PC-9 (cell line): Measurements from ENCODE around the gene GGPS1. TPM values are rescaled to one million over a fixed set of nuclear protein-coding genes. Genes with fewer than 3 reads are reported as not detected.

ENCODE experiments used
- BruUV-seq: library from RNA; stranded (reverse); fragments of 400-500 nt; replicated peaks from 2 replicates; lab custom pipeline; 2021; lab: Mats Ljungman, UMichigan
- CTCF ChIA-PET: fragments of 300-600 bp; sonication (Branson Sonifier 250); formaldehyde crosslinking; loops from one replicate; lab custom pipeline; 2022; ENCODE audit warnings: antibody characterized with exemption; lab: Charles Lee
- POLR2A ChIA-PET: fragments of 300-600 bp; sonication (Branson Sonifier 250); formaldehyde crosslinking; loops from one replicate; lab custom pipeline; 2022; ENCODE audit warnings: antibody characterized with exemption; ENCODE audit not compliant: unreplicated experiment; lab: Charles Lee
- DNase-seq, 2 experiments: peaks; one replicate each; pipeline versions ENCODE4 v3.0.0 to v3.0.0-alpha.2; 2015 to 2022; ENCODE audit warnings: mixed read lengths in 1 of 2
- H2AFZ ChIP-seq: fragments of 200-600 bp; sonication (generic); 2 replicates; pipeline ENCODE4 v1.8.1; 2017; ENCODE audit warnings: antibody characterized with exemption
- H3F3A ChIP-seq: fragments of 200-600 bp; sonication (generic); 2 replicates; pipeline ENCODE4 v1.8.1; 2017; ENCODE audit warnings: antibody characterized with exemption, mild to moderate bottlenecking, low read depth; ENCODE audit not compliant: insufficient read depth
- H3K27ac ChIP-seq: fragments of 200-600 bp; sonication (generic); 2 replicates; pipeline ENCODE4 v1.6.1; 2016; ENCODE audit warnings: mixed run types
- H3K27me3 ChIP-seq: fragments of 200-600 bp; sonication (generic); 2 replicates; pipeline ENCODE4 v1.6.1; 2016; ENCODE audit warnings: low read depth, mixed run types; ENCODE audit not compliant: insufficient read depth
- H3K36me3 ChIP-seq: fragments of 200-600 bp; sonication (generic); 2 replicates; pipeline ENCODE4 v1.6.1; 2016; ENCODE audit warnings: low read depth, mixed run types
- H3K4me1 ChIP-seq: fragments of 200-600 bp; sonication (generic); replicated peaks from 2 replicates; pipeline ENCODE4 v1.6.1; 2016; ENCODE audit warnings: mixed run types; ENCODE audit not compliant: insufficient read depth
- H3K4me2 ChIP-seq: fragments of 200-600 bp; sonication (generic); 2 replicates; pipeline ENCODE4 v1.6.1; 2017; ENCODE audit warnings: mixed run types
- H3K4me3 ChIP-seq: fragments of 200-600 bp; sonication (generic); 2 replicates; pipeline ENCODE4 v1.6.1; 2016; ENCODE audit warnings: mixed run types
- H3K79me2 ChIP-seq: fragments of 200-600 bp; sonication (generic); 2 replicates; pipeline ENCODE4 v1.6.1; 2017; ENCODE audit warnings: low read depth, mixed run types
- H3K9me2 ChIP-seq: fragments of 200-600 bp; sonication (generic); 2 replicates; pipeline ENCODE4 v1.8.1; 2017; ENCODE audit warnings: mild to moderate bottlenecking; ENCODE audit not compliant: insufficient read depth
- H3K9me3 ChIP-seq: fragments of 200-600 bp; sonication (generic); 2 replicates; pipeline ENCODE4 v1.8.1; 2016; ENCODE audit warnings: low read depth; ENCODE audit not compliant: insufficient read depth
- H4K20me1 ChIP-seq: fragments of 200-600 bp; sonication (generic); 2 replicates; pipeline ENCODE4 v1.8.1; 2017; ENCODE audit not compliant: insufficient read depth
- EZH2 ChIP-seq: fragments of 200-600 bp; sonication (generic); IDR thresholded peaks from 2 replicates; pipeline ENCODE4 v1.8.0; 2017; ENCODE audit warnings: antibody characterized with exemption, low read depth
- intact Hi-C: fragments of 100-400 bp; cut with micrococcal nuclease; formaldehyde crosslinking; loops from one replicate; pipeline ENCODE4 v1.10.0; 2022; ENCODE audit not compliant: unreplicated experiment
- total RNA-seq: library from RNA; stranded (reverse); gene quantifications from 2 replicates; pipeline ENCODE4 v1.2.3, GENCODE V29; 2021
- TF ChIP-seq, protein P1 (sequence below): fragments of 200-600 bp; sonication (generic); conservative IDR thresholded peaks from 2 replicates; pipeline ENCODE4 v1.6.1; 2017; ENCODE audit warnings: mixed run types, antibody characterized with exemption, mild to moderate bottlenecking, moderate library complexity

GGPS1 gene
- total RNA-seq, 1 experiment from 2014 or later: 61.7 TPM

- peaks cover 57% of the 10 kb centered on the region for H4K20me1 ChIP-seq
- 0 out of 2 replicates have a peak, but pooled peaks cover 14% of the 10 kb centered on the region for H3K4me1 ChIP-seq
- POLR2A ChIA-PET: no interaction called here
- CTCF ChIA-PET: no interaction called here
- TF ChIP-seq, protein P1, sequence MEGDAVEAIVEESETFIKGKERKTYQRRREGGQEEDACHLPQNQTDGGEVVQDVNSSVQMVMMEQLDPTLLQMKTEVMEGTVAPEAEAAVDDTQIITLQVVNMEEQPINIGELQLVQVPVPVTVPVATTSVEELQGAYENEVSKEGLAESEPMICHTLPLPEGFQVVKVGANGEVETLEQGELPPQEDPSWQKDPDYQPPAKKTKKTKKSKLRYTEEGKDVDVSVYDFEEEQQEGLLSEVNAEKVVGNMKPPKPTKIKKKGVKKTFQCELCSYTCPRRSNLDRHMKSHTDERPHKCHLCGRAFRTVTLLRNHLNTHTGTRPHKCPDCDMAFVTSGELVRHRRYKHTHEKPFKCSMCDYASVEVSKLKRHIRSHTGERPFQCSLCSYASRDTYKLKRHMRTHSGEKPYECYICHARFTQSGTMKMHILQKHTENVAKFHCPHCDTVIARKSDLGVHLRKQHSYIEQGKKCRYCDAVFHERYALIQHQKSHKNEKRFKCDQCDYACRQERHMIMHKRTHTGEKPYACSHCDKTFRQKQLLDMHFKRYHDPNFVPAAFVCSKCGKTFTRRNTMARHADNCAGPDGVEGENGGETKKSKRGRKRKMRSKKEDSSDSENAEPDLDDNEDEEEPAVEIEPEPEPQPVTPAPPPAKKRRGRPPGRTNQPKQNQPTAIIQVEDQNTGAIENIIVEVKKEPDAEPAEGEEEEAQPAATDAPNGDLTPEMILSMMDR: no peak
- TF ChIP-seq EZH2: no peak
- no peaks in the 10 kb centered on the region for H3K9me2 ChIP-seq
- H2AFZ ChIP-seq: no peak overlapping the region
- peaks cover 96% of the 10 kb centered on the region for H3K79me2 ChIP-seq
- no peaks in the 10 kb centered on the region for H3K9me3 ChIP-seq
- 0 out of 2 replicates have a peak overlapping the region, but pooled peaks have one; percentile 17 for H3K27ac ChIP-seq
- H3K4me3 ChIP-seq: no peak overlapping the region
- H3F3A ChIP-seq: peaks cover 6% of the 10 kb centered on the region; the same call in 1 of the 2 replicates
- no peak overlapping the region for H3K4me2 ChIP-seq
- DNase-seq: no peak
- intact Hi-C loops: no loop called here
- BruUV-seq: no TSS peak
- no peaks in the 10 kb centered on the region for H3K27me3 ChIP-seq
- no peaks in the 10 kb centered on the region for H3K36me3 ChIP-seq
Measured at GRCh38 chr1:235286667-235287066, 41.7 kb upstream of the GGPS1 start.

DNA sequence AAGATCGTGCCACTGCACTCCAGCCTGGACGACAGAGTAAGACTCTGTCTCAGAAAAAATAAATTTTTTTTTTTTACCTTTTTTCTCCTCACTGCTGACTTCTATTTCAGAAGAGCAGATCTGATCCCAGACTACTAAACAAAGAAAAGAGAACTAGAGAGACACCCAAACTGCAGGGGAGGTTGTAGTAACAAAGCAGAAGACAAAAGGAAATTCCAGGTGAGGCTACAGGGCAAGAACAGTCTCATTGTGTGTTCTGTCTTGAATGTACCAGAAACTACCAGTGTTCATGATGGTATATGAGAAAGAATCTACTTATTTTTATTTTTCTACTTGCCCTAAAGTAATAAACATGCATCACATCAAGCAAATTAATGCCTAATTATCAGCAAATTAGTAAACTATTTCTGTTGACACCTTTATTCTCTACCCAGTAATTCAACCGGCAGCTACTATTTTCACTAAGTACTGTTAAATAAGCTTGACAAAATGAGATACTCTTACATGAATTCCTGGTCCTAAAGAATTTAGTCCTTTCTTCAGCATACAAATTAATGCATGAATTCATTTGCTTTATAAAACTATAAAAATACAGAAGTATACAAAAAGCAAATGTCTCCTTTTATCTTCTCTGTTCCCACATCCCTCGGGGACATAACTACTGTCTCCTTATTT, 41.0 kb upstream of the GGPS1 start:
- H4K20me1 ChIP-seq: peaks cover 62% of the 10 kb centered on the region
- no peaks in the 10 kb centered on the region for H3K27me3 ChIP-seq
- ChIA-PET POLR2A (no interaction called here), CTCF (no interaction called here)
- no peaks in the 10 kb centered on the region for H3K9me2 ChIP-seq
- H3F3A ChIP-seq: peaks cover 6% of the 10 kb centered on the region; the same call in 1 of the 2 replicates
- peak overlapping the region; percentile 17; the same call in 1 of the 2 replicates for H3K27ac ChIP-seq
- no peak for DNase-seq
- H3K79me2 ChIP-seq: peaks cover 96% of the 10 kb centered on the region
- no peaks in the 10 kb centered on the region for H3K9me3 ChIP-seq
- intact Hi-C loops: no loop called here
- TF ChIP-seq, protein P1: no peak
- TF ChIP-seq EZH2: no peak
- no peak overlapping the region for H2AFZ ChIP-seq
- H3K4me2 ChIP-seq: no peak overlapping the region
- 0 out of 2 replicates have a peak, but pooled peaks cover 21% of the 10 kb centered on the region for H3K4me1 ChIP-seq
- no TSS peak for BruUV-seq
- H3K36me3 ChIP-seq: no peaks in the 10 kb centered on the region
- H3K4me3 ChIP-seq: no peak overlapping the region

DNA sequence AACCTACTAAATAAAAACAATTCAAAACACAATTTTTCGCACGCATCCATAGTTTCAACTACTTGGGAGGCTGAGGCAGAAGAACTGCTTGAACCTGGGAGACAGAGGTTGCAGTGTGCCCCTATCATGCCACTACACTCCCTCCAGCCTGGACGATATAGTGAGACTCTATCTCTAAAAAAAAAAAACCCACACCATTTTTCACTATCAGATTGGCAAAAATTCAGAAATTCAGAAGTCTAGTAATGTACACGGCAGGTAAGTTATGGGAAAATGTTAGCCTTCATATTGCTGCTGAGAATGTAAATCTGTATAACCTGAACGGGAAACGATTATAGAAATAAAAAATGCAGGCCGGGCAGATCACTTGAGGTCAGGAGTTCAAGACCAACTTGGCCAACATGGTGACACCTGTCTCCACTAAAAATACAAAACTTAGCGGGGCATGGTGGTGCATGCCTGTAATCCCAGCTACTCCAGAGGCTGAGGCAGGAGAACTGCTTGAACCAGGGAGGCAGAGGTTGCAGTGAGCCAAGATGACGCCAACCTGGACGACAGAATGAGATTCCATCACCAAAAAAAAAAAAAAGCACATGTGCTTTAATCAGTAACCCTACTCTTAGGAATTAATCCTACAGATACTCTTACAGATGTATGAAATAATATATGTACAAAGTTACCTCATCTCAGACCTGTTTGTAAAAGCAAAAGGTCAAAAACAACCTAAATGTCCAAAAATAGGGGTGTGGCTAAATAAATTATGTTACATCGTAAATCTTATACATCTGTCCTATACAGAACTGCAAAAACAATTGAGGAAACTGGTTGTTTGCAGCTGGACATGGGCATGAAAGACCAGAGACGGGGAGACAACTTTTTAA, 38.3 kb upstream of the GGPS1 start:
- Histone ChIP-seq H3K36me3 (no peaks in the 10 kb centered on the region), H3K9me3 (no peaks in the 10 kb centered on the region), H3K4me2 (no peak overlapping the region), H3K79me2 (peaks cover 97% of the 10 kb centered on the region), H3F3A (peaks cover 8% of the 10 kb centered on the region; the same call in 1 of the 2 replicates), H2AFZ (no peak overlapping the region), H3K27ac (no peak overlapping the region), H3K9me2 (no peaks in the 10 kb centered on the region), H3K4me3 (no peak overlapping the region), H3K27me3 (no peaks in the 10 kb centered on the region), H3K4me1 (peaks cover 23% of the 10 kb centered on the region; the same call in 1 of the 2 replicates), H4K20me1 (peaks cover 68% of the 10 kb centered on the region)
- TF ChIP-seq, protein P1: no peak
- TF ChIP-seq EZH2: no peak
- no peak for DNase-seq
- BruUV-seq: no TSS peak
- POLR2A ChIA-PET: no interaction called here
- CTCF ChIA-PET: no interaction called here
- intact Hi-C loops: no loop called here
